Aorta (tissue), 5 donors: ENCODE measurements around the gene CLEC14A. TPM values are rescaled to one million over a fixed set of nuclear protein-coding genes. Genes with fewer than 3 reads are reported as not detected.

ENCODE experiments used
- ATAC-seq: fragments of 200-7000 bp; cut with Tn5 transposase; one replicate; pipeline ENCODE4 v1.9.1; 2022; ENCODE audit warnings: moderate library complexity; ENCODE audit not compliant: low FRiP score
- DNase-seq, 2 donors: peaks; one replicate each; pipeline ENCODE4 v3.0.0-alpha.2; 2020
- H3K27ac ChIP-seq, 2 donors: one replicate each; pipeline ENCODE4 v1.5.1; 2013; ENCODE audit warnings: low read length in 2 of 2, mild to moderate bottlenecking in 2 of 2, moderate library complexity in 2 of 2, control low read depth in 1 of 2, inconsistent platforms in 1 of 2, low read depth in 1 of 2
- H3K27me3 ChIP-seq, 2 donors: one replicate each; pipeline ENCODE4 v1.6.1; 2013; ENCODE audit warnings: control low read depth in 1 of 2, low read length in 1 of 2, mild to moderate bottlenecking in 1 of 2, moderate library complexity in 1 of 2; ENCODE audit not compliant: insufficient read depth in 2 of 2, control insufficient read depth in 1 of 2
- H3K36me3 ChIP-seq, 2 donors: one replicate each; pipeline ENCODE4 v1.6.1; 2013; ENCODE audit warnings: control low read depth in 1 of 2, low read length in 1 of 2, mild to moderate bottlenecking in 1 of 2; ENCODE audit not compliant: insufficient read depth in 2 of 2, control insufficient read depth in 1 of 2
- H3K4me1 ChIP-seq, 2 donors: one replicate each; pipeline ENCODE4 v1.6.1; 2013; ENCODE audit warnings: low read length in 2 of 2, control low read depth in 1 of 2, mild to moderate bottlenecking in 1 of 2, moderate library complexity in 1 of 2; ENCODE audit not compliant: insufficient read depth in 2 of 2, control insufficient read depth in 1 of 2
- H3K4me3 ChIP-seq, 2 donors: one replicate each; pipeline ENCODE4 v1.5.1; 2013; ENCODE audit warnings: low read length in 2 of 2, control low read depth in 1 of 2, mild to moderate bottlenecking in 1 of 2
- H3K9me3 ChIP-seq: one replicate; pipeline ENCODE4 v1.6.1; 2013; ENCODE audit warnings: mild to moderate bottlenecking, low read length; ENCODE audit not compliant: control insufficient read depth
- WGBS, 2 donors: extraction: QIAGEN DNeasy Blood & Tissue Kit; methylation state at CpG; one replicate each; pipeline ENCODE4 v1.1.7; 2013; 5-methylcytosine and 5-hydroxymethylcytosine counted together
- intact Hi-C, 2 donors: fragments of 100-400 bp; cut with DNase I; formaldehyde crosslinking; loops; one replicate each; pipeline versions ENCODE4 v1.14.2 to v1.15.0; 2022
- polyA plus RNA-seq, 2 donors: library from polyadenylated mRNA; stranded (reverse); fragments of 200-250 nt; gene quantifications; one replicate each; pipeline ENCODE4 v1.2.3, GENCODE V29; 2013
- total RNA-seq, 2 donors: library from RNA; stranded (reverse); fragmentation: NEBNext Ultra II Directional; extraction: Animal tissue kit (Norgen Biotek cat#: 25700); gene quantifications; one replicate each; pipeline ENCODE4 v1.2.1, GENCODE V29; 2021
- donor health status: healthy with polysubstance abuse.
- donor health status: Bipolar disorder and iron deficiency.
- donor health status: DM: no; HTN: no; CAD: no.
- donor health status: DM: no; HTN: no; CAD: no.
- donor health status: DM: yes; HTN: yes; CAD: no.

The CLEC14A gene
- total and polyA plus RNA-seq, 4 donors = 2.4 to 56.0 (median 21.6) TPM

DNA sequence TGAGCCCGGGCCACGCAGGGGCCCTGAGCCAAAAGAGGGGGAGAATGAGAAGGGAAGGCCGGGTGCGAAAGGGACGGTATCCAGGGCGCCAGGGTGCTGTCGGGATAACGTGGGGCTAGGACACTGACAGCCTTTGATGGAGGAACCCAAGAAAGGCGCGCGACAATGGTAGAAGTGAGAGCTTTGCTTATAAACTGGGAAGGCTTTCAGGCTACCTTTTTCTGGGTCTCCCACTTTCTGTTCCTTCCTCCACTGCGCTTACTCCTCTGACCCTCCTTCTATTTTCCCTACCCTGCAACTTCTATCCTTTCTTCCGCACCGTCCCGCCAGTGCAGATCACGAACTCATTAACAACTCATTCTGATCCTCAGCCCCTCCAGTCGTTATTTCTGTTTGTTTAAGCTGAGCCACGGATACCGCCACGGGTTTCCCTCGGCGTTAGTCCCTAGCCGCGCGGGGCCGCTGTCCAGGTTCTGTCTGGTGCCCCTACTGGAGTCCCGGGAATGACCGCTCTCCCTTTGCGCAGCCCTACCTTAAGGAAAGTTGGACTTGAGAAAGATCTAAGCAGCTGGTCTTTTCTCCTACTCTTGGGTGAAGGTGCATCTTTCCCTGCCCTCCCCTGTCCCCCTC lies 45.2 kb downstream of the CLEC14A start:
- peak overlapping the region; percentile 22 to 57 for H3K4me3 ChIP-seq

DNA sequence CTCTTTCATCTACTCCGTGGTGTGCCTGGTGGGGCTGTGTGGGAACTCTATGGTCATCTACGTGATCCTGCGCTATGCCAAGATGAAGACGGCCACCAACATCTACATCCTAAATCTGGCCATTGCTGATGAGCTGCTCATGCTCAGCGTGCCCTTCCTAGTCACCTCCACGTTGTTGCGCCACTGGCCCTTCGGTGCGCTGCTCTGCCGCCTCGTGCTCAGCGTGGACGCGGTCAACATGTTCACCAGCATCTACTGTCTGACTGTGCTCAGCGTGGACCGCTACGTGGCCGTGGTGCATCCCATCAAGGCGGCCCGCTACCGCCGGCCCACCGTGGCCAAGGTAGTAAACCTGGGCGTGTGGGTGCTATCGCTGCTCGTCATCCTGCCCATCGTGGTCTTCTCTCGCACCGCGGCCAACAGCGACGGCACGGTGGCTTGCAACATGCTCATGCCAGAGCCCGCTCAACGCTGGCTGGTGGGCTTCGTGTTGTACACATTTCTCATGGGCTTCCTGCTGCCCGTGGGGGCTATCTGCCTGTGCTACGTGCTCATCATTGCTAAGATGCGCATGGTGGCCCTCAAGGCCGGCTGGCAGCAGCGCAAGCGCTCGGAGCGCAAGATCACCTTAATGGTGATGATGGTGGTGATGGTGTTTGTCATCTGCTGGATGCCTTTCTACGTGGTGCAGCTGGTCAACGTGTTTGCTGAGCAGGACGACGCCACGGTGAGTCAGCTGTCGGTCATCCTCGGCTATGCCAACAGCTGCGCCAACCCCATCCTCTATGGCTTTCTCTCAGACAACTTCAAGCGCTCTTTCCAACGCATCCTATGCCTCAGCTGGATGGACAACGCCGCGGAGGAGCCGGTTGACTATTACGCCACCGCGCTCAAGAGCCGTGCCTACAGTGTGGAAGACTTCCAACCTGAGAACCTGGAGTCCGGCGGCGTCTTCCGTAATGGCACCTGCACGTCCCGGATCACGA lies 46.0 kb downstream of the CLEC14A start:
- H3K4me3 ChIP-seq = peak overlapping the region in 1 of 2 donors; percentile 57
- ATAC-seq (no peak), DNase-seq (no peak)
- intact Hi-C loops = loop anchor here in 1 of 2 donors (5.0 to 10.0 kb wide), 2 partner anchors 223 to 305 kb away; no protein-coding TSS in a partner anchor
- H3K36me3 ChIP-seq = no peaks in the 10 kb centered on the region
- H3K27ac ChIP-seq = no peak overlapping the region
- H3K27me3 ChIP-seq = no peaks in the 10 kb centered on the region
- H3K4me1 ChIP-seq = no peaks in the 10 kb centered on the region
- 6 to 7% methylated on average over 69 of the region's 69 CpGs for WGBS, 2 donors
- H3K9me3 ChIP-seq = peaks cover 2% of the 10 kb centered on the region

More for the DNA sequence above, 45.2 kb downstream of the CLEC14A start:
- Histone ChIP-seq H3K4me1 (no peaks in the 10 kb centered on the region), H3K27me3 (no peaks in the 10 kb centered on the region), H3K36me3 (no peaks in the 10 kb centered on the region), H3K9me3 (peaks cover 2% of the 10 kb centered on the region), H3K27ac (no peak overlapping the region)
- ATAC-seq = no peak
- DNase-seq = peak in 1 of 2 donors; percentile 73
- intact Hi-C loops = no loop called here
- WGBS, 2 donors = 1% methylated on average over 29 of the region's 29 CpGs

DNA sequence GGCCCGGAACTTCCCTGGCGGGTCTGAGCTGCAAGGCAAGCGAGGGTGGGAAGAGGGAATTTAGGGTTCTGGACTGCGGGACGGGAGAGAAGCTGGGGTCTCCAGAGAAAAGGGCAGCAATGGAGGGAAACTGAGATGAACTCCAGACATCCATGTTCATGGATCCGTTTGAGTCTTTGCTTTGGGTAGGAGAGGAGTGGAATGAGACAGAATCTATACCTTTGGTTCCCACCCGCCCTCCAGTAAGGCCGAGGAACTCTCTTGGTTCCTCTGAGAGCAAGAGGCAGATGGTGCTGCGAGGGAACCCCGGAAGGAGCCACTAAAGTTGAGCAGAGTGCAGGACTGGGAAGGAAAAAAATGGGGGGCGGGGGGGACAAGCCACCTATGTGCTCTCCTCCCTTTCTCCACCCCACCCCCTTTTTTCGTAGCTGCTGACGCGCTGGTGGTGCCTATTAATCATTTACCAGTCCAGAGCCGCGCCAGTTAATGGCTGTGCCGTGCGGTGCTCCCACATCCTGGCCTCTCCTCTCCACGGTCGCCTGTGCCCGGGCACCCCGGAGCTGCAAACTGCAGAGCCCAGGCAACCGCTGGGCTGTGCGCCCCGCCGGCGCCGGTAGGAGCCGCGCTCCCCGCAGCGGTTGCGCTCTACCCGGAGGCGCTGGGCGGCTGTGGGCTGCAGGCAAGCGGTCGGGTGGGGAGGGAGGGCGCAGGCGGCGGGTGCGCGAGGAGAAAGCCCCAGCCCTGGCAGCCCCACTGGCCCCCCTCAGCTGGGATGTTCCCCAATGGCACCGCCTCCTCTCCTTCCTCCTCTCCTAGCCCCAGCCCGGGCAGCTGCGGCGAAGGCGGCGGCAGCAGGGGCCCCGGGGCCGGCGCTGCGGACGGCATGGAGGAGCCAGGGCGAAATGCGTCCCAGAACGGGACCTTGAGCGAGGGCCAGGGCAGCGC lies 47.0 kb downstream of the CLEC14A start:
- DNase-seq = peak; percentile 48 to 63

DNA sequence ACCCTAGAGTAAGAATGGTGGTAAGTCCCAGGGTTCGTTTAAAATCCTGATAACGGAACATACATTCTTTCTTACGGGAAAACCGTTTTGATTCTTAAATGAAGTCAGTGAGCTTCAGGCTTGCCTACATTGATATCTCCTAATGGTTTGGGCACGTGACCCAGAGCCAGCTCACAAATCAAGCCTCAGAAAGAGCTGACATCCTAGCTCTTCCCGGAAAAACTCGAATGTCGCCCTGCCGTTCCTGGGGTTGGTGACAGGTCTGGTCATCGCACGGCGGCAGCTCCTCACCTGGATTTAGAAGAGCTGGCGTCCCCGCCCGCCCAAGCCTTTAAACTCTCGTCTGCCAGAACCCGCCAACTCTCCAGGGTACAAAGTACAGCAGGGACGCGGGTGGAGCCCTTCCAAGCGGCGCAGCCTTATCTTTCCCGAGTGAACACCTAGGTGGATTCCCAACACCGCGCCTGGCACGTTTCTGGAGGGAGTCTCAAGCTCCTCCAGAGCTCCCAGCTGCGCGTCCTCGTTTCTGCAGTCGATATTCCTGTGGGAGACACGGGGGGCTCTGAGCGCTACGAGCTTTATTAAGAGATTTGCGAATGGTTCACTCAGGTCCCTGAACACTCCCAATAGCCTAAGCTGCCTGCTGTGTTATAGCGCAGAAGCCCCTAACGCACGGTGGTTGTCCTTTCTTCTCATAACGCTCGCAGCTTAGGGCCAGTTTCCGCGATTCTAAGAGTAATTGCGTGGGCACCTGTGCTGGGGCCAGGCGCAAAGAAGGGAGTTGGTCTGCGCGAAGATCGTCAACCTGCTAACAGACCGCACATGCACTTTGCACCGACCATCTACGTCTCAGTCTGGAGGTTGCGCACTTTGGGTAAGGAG lies 47.9 kb downstream of the CLEC14A start, which contains the start of gene SSTR1:
SSTR1 (plus strand) TSS at position 169 of the 882 bp plus-strand sequence. CDS start 1,486 bp downstream, outside the sequence.
- Histone ChIP-seq H3K27ac (no peak within 1 kb of the TSS), H3K9me3 (peaks cover 2% of the 10 kb centered on the region), H3K27me3 (no peaks in the 10 kb centered on the region), H3K4me3 (peak within 1 kb of the TSS in 1 of 2 donors; percentile 57), H3K4me1 (no peaks in the 10 kb centered on the region), H3K36me3 (no peaks in the 10 kb centered on the region)
- 1% methylated on average over 49 of the region's 49 CpGs for WGBS, 2 donors
- ATAC-seq (peak; percentile 39), DNase-seq (peak in 1 of 2 donors; percentile 73)
- intact Hi-C loops = loop anchor here in 1 of 2 donors (5.0 to 10.0 kb wide), 2 partner anchors 221 to 303 kb away; no protein-coding TSS in a partner anchor

More for the DNA sequence above, 47.0 kb downstream of the CLEC14A start:
- Histone ChIP-seq H3K4me3 (peak overlapping the region; percentile 2 to 57), H3K4me1 (no peaks in the 10 kb centered on the region), H3K9me3 (peaks cover 2% of the 10 kb centered on the region), H3K36me3 (no peaks in the 10 kb centered on the region), H3K27ac (no peak overlapping the region), H3K27me3 (no peaks in the 10 kb centered on the region)
- 1 to 4% methylated on average over 40 to 59 of the region's 59 CpGs for WGBS, 2 donors
- ATAC-seq = peak; percentile 71
- intact Hi-C loops = loop anchor here in 1 of 2 donors (5.0 to 10.0 kb wide), 2 partner anchors 222 to 304 kb away; no protein-coding TSS in a partner anchor

DNA sequence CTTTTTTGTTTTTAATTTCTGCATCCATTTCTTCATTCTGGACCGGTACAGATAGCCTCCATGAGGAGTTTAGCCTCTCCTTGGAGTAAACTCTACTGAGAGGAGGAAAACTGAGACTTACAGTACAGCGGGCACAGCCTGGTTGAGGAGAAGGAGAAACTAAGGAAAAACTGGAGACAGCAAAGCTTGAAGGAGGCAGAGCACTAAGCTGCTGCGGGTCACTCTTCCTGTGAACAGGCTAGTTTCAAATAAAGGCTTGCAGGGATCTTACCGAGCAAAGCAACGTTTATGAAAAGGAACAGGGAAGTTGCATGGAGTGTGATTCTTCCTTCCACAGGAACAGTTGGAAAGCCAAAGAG lies 48.5 kb downstream of the CLEC14A start:
- Histone ChIP-seq H3K27me3 (no peaks in the 10 kb centered on the region), H3K36me3 (no peaks in the 10 kb centered on the region), H3K9me3 (peaks cover 2% of the 10 kb centered on the region), H3K4me3 (no peak overlapping the region), H3K4me1 (no peaks in the 10 kb centered on the region), H3K27ac (no peak overlapping the region)
- ATAC-seq = no peak
- WGBS, 2 donors = 15 to 16% methylated on average over 5 of the region's 5 CpGs
- intact Hi-C loops = loop anchor here in 1 of 2 donors (5.0 to 10.0 kb wide), 2 partner anchors 220 to 303 kb away; no protein-coding TSS in a partner anchor
- no peak for DNase-seq

DNA sequence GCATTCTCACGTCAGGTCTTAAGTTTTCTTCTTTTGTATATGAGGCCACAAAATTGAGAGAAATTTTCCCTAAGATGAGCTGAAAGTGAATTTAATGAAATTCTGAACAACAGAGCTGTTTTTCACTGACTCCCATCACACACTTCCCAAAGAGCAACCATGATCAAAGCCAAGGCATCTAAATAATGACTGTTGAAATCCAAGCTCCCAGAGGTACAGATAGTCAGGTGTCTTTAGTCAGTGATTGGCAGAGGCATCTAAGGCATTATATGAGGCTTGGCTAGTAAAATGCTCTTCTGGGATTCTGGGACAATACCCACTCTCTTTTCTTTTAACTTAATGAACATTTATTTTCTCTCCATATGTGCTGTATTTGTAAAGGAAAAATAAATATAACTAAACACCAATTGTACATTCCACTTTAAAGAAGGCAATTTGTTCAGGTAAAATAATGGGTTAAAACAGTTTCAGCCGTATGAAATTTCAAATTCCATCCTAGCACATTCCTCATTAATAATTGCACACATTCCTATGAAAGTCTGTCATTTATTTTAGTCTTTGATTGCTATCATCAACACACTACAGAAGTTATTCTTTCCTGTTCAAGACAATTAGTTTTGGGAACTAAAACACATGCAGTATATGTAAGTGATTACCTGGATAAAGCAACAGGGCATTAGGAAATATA lies 49.1 kb downstream of the CLEC14A start:
- intact Hi-C loops = loop anchor here in 1 of 2 donors (5.0 to 10.0 kb wide), 2 partner anchors 220 to 302 kb away; no protein-coding TSS in a partner anchor
- peaks cover 2% of the 10 kb centered on the region for H3K9me3 ChIP-seq

More for the DNA sequence above, 49.1 kb downstream of the CLEC14A start:
- H3K4me3 ChIP-seq = no peak overlapping the region
- no peaks in the 10 kb centered on the region for H3K27me3 ChIP-seq
- DNase-seq (no peak), ATAC-seq (no peak)
- H3K36me3 ChIP-seq = no peaks in the 10 kb centered on the region
- H3K4me1 ChIP-seq = no peaks in the 10 kb centered on the region
- WGBS, 2 donors = 42 to 46% methylated on average over 2 of the region's 2 CpGs
- no peak overlapping the region for H3K27ac ChIP-seq
